Measurements from ENCODE around the gene DHCR24. TPM values are rescaled to one million over a fixed set of nuclear protein-coding genes. Genes with fewer than 3 reads are reported as not detected.

The DHCR24 gene
- total RNA-seq, 4 donors from 2014 or later, result 5.3 to 36.1 (median 13.7) TPM

DNA sequence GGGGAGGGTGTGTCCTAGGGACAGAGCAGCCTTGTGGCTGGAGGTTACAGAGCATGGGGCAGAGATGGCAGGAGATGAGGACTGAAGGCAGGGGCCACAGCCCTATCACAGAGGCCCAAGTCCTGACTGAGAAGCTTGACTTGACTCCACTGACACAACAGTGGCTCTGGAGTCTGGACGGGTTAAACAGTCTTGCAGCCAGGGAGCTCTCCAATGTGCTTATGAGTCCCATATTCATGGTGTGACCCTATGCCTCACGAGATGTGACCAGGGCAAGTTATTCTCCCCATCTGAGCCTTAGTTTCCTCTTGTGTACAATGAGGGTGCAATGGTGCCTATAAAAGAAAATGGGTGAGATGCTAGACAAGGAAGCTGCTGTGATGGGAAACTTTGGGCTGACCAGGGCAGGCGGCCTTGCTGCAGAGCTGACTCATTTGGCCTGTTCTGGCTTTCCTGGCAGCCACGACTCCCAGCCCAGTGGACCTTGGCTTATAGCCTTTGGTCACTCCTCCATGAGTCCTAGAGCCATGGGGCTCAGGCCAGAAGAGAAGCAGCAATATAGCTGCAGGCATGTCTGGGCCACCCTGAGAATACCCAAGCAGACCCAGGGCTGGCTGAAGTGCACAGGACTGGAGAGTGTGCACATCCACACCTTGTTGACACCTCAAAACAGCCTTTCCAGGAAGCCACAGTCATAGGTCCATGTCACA, 83.1 kb downstream of the DHCR24 start:
- Histone ChIP-seq H3K4me3 (no peak overlapping the region), H3K27ac (no peak overlapping the region), H3K9me3 (no peaks in the 10 kb centered on the region), H3K36me3 (no peaks in the 10 kb centered on the region), H3K27me3 (no peaks in the 10 kb centered on the region), H3K4me1 (no peaks in the 10 kb centered on the region)
- TF ChIP-seq, protein P1, sequence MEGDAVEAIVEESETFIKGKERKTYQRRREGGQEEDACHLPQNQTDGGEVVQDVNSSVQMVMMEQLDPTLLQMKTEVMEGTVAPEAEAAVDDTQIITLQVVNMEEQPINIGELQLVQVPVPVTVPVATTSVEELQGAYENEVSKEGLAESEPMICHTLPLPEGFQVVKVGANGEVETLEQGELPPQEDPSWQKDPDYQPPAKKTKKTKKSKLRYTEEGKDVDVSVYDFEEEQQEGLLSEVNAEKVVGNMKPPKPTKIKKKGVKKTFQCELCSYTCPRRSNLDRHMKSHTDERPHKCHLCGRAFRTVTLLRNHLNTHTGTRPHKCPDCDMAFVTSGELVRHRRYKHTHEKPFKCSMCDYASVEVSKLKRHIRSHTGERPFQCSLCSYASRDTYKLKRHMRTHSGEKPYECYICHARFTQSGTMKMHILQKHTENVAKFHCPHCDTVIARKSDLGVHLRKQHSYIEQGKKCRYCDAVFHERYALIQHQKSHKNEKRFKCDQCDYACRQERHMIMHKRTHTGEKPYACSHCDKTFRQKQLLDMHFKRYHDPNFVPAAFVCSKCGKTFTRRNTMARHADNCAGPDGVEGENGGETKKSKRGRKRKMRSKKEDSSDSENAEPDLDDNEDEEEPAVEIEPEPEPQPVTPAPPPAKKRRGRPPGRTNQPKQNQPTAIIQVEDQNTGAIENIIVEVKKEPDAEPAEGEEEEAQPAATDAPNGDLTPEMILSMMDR (IDR thresholded peaks at IDR 0.05), result no peak
- TF ChIP-seq POLR2A (IDR thresholded peaks at IDR 0.05), result no peak
- DNase-seq, result peak in 1 of 2 donors; percentile 30
- intact Hi-C loops (cut with DNase I; ENCODE audit: low total_unique reads), result no loop called here

GRCh38 chr1:54800899-54801759, 85.9 kb downstream of the DHCR24 start, which contains the start of gene TTC22:
TSS of gene TTC22 (minus strand) at chr1:54801323. CDS start at chr1:54801163, 160 bp downstream.
- no peak for TF ChIP-seq POLR2A (IDR thresholded peaks at IDR 0.05)
- TF ChIP-seq, protein P1 (IDR thresholded peaks at IDR 0.05), result peak; percentile 6 to 37 (median 24)
- intact Hi-C loops (cut with DNase I; ENCODE audit: low total_unique reads), result no loop called here
- Histone ChIP-seq H3K36me3 (no peaks in the 10 kb centered on the region), H3K9me3 (no peaks in the 10 kb centered on the region), H3K4me3 (peak within 1 kb of the TSS; percentile 14 to 37), H3K4me1 (no peaks in the 10 kb centered on the region), H3K27me3 (no peaks in the 10 kb centered on the region), H3K27ac (peak within 1 kb of the TSS in 1 of 2 donors; percentile 7)
- peak in 1 of 2 donors; percentile 24 for DNase-seq

- no peaks in the 10 kb centered on the region for H3K27me3 ChIP-seq
- peak overlapping the region in 1 of 2 donors; percentile 7 for H3K27ac ChIP-seq
- H3K9me3 ChIP-seq, result no peaks in the 10 kb centered on the region
- H3K36me3 ChIP-seq, result no peaks in the 10 kb centered on the region
- DNase-seq, result no peak
- intact Hi-C loops (cut with DNase I; ENCODE audit: low total_unique reads), result no loop called here
- H3K4me1 ChIP-seq, result no peaks in the 10 kb centered on the region
- no peak for TF ChIP-seq POLR2A (IDR thresholded peaks at IDR 0.05)
- peak overlapping the region; percentile 14 to 37 for H3K4me3 ChIP-seq
These were observed 86.7 kb downstream of the DHCR24 start for GRCh38 chr1:54800041-54800898.

Other genes with a start within 250 kb of the DHCR24 start
- 10 to 100 TPM in 1 of 4 donors, 1 to 10 TPM in 3; 3.5 to 11.8 (median 5.4) TPM for gene MROH7, start 245.4 kb downstream of the DHCR24 start, total RNA-seq
- 10 to 100 TPM in 3 of 4 donors, 1 to 10 TPM in 1; 5.9 to 43.4 (median 19.0) TPM for gene TTC4, start 171.3 kb downstream of the DHCR24 start, total RNA-seq
- gene PARS2, start 122.7 kb downstream of the DHCR24 start, total RNA-seq, result 10 to 100 TPM in 1 of 4 donors, 1 to 10 TPM in 3; 3.5 to 17.7 (median 7.2) TPM
- 1 to 10 TPM in 2 of 4 donors, not detected in 2; 3.2 to 5.3 TPM for gene TTC22, start 85.9 kb downstream of the DHCR24 start, total RNA-seq
- under 1 TPM in 1 of 4 donors, not detected in 3; 0.35 TPM for gene TMEM61, start 93.4 kb upstream of the DHCR24 start, total RNA-seq
- gene BSND, start 111.7 kb upstream of the DHCR24 start, total RNA-seq, result not detected
- 1 to 10 TPM in 1 of 4 donors, not detected in 3; 2.9 TPM for gene PCSK9, start 152.4 kb upstream of the DHCR24 start, total RNA-seq